H9 (cell line): ENCODE data around the gene GALNT7. TPM values are rescaled to one million over a fixed set of nuclear protein-coding genes. Genes with fewer than 3 reads are reported as not detected.

Experiments
- DNase-seq: peaks from one replicate; pipeline ENCODE4 v3.0.0-alpha.2; 2017
- H2AFZ ChIP-seq: one replicate; pipeline ENCODE4 v1.6.1; 2013; ENCODE audit warnings: mild to moderate bottlenecking, low read length, control low read depth, moderate library complexity
- H2AK5ac ChIP-seq: 2 replicates; pipeline ENCODE4 v1.6.1; 2013; ENCODE audit warnings: low read length, control low read depth, mixed read lengths; ENCODE audit not compliant: insufficient read length
- H2BK120ac ChIP-seq: one replicate; pipeline ENCODE4 v1.6.1; 2013; ENCODE audit warnings: low read depth, mild to moderate bottlenecking, low read length, control low read depth, inconsistent platforms; ENCODE audit not compliant: poor library complexity, severe bottlenecking
- H2BK12ac ChIP-seq: 2 replicates; pipeline ENCODE4 v1.6.1; 2013; ENCODE audit warnings: low read length, control low read depth, mixed read lengths, low read depth; ENCODE audit not compliant: insufficient read length
- H2BK15ac ChIP-seq: 2 replicates; pipeline ENCODE4 v1.6.1; 2013; ENCODE audit warnings: low read depth, low read length, control low read depth
- H2BK20ac ChIP-seq: one replicate; pipeline ENCODE4 v1.6.1; 2013; ENCODE audit warnings: low read depth, mild to moderate bottlenecking, low read length, control low read depth, inconsistent platforms; ENCODE audit not compliant: poor library complexity, severe bottlenecking
- H2BK5ac ChIP-seq: 2 replicates; pipeline ENCODE4 v1.6.1; 2013; ENCODE audit warnings: low read length, control low read depth, mixed read lengths; ENCODE audit not compliant: insufficient read length
- H3K14ac ChIP-seq: 2 replicates; pipeline ENCODE4 v1.6.1; 2013; ENCODE audit warnings: low read length, control low read depth; ENCODE audit not compliant: insufficient read depth
- H3K18ac ChIP-seq: 2 replicates; pipeline ENCODE4 v1.6.1; 2013; ENCODE audit warnings: low read depth, mild to moderate bottlenecking, mixed read lengths, low read length, control low read depth; ENCODE audit not compliant: insufficient read length
- H3K23ac ChIP-seq: 2 replicates; pipeline ENCODE4 v1.6.1; 2013; ENCODE audit warnings: low read length, control low read depth, mixed read lengths, low read depth; ENCODE audit not compliant: insufficient read length
- H3K23me2 ChIP-seq: 2 replicates; pipeline ENCODE4 v1.6.1; 2013; ENCODE audit warnings: low read depth, mild to moderate bottlenecking, mixed read lengths, low read length, control low read depth; ENCODE audit not compliant: insufficient read length, poor library complexity, severe bottlenecking
- H3K27ac ChIP-seq: 2 replicates; pipeline ENCODE4 v1.5.1; 2013; ENCODE audit warnings: low read length, control low read depth, mixed read lengths, low read depth; ENCODE audit not compliant: insufficient read length
- H3K27me3 ChIP-seq: 2 replicates; pipeline ENCODE4 v1.6.1; 2013; ENCODE audit warnings: low read length, control low read depth, inconsistent platforms; ENCODE audit not compliant: insufficient read depth
- H3K4ac ChIP-seq: 2 replicates; pipeline ENCODE4 v1.6.1; 2013; ENCODE audit warnings: low read depth, mild to moderate bottlenecking, control low read depth, inconsistent platforms, low read length, moderate library complexity
- H3K4me1 ChIP-seq: 2 replicates; pipeline ENCODE4 v1.6.1; 2013; ENCODE audit warnings: low read length, control low read depth, inconsistent platforms; ENCODE audit not compliant: insufficient read depth
- H3K4me2 ChIP-seq: 2 replicates; pipeline ENCODE4 v1.6.1; 2013; ENCODE audit warnings: low read length, control low read depth, mixed read lengths; ENCODE audit not compliant: insufficient read length, insufficient read depth
- H3K56ac ChIP-seq: 2 replicates; pipeline ENCODE4 v1.6.1; 2013; ENCODE audit warnings: low read depth, mild to moderate bottlenecking, mixed read lengths, low read length, control low read depth; ENCODE audit not compliant: insufficient read length
- H3K79me1 ChIP-seq: 2 replicates; pipeline ENCODE4 v1.6.1; 2013; ENCODE audit warnings: low read depth, mild to moderate bottlenecking, moderate library complexity, low read length, control low read depth, inconsistent platforms; ENCODE audit not compliant: insufficient read depth, poor library complexity, severe bottlenecking
- H3K79me2 ChIP-seq: 2 replicates; pipeline ENCODE4 v1.6.1; 2013; ENCODE audit warnings: low read length, control low read depth, inconsistent platforms; ENCODE audit not compliant: insufficient read depth
- H3K9ac ChIP-seq: 2 replicates; pipeline ENCODE4 v1.6.1; 2013; ENCODE audit warnings: low read length, control low read depth, mixed read lengths; ENCODE audit not compliant: insufficient read length; ENCODE audit errors: extremely low read depth
- H3K9me3 ChIP-seq: one replicate; pipeline ENCODE4 v1.6.1; 2013; ENCODE audit warnings: low read depth, low read length, inconsistent platforms; ENCODE audit not compliant: control insufficient read depth
- H3T11ph ChIP-seq: one replicate; pipeline ENCODE4 v1.6.1; 2013; ENCODE audit warnings: mild to moderate bottlenecking, low read length, control low read depth, inconsistent platforms
- H4K20me1 ChIP-seq: one replicate; pipeline ENCODE4 v1.6.1; 2013; ENCODE audit not compliant: control insufficient read depth, insufficient read length, insufficient read depth
- H4K5ac ChIP-seq: 2 replicates; pipeline ENCODE4 v1.6.1; 2013; ENCODE audit warnings: low read depth, mild to moderate bottlenecking, mixed read lengths, low read length, control low read depth; ENCODE audit not compliant: insufficient read length
- H4K8ac ChIP-seq: replicated peaks from 2 replicates; pipeline ENCODE4 v1.6.1; 2013; ENCODE audit warnings: low read length, control low read depth, mixed read lengths, low read depth; ENCODE audit not compliant: insufficient read length
- H4K91ac ChIP-seq: 2 replicates; pipeline ENCODE4 v1.6.1; 2013; ENCODE audit warnings: low read depth, mild to moderate bottlenecking, moderate library complexity, mixed read lengths, low read length, control low read depth; ENCODE audit not compliant: insufficient read length
- H3K27ac Mint-ChIP-seq, 3 experiments: 2 replicates in 2 of 3; 3 replicates in 1 of 3; pipeline ENCODE4 v1.8.0; 2020 to 2021; ENCODE audit warnings: mixed read lengths in 3 of 3, mild to moderate bottlenecking in 1 of 3, moderate library complexity in 1 of 3
- H3K27me3 Mint-ChIP-seq: 2 replicates; pipeline ENCODE4 v1.8.0; 2021; ENCODE audit warnings: low read depth, mild to moderate bottlenecking, moderate library complexity, mixed read lengths
- H3K36me3 Mint-ChIP-seq, 3 experiments: 2 replicates in 2 of 3; 3 replicates in 1 of 3; pipeline ENCODE4 v1.8.0; 2020 to 2021; ENCODE audit warnings: low read depth in 3 of 3, mixed read lengths in 3 of 3; ENCODE audit not compliant: insufficient read depth in 1 of 3
- H3K4me1 Mint-ChIP-seq, 2 experiments: 2 replicates each; pipeline ENCODE4 v1.8.0; 2020; ENCODE audit warnings: mixed read lengths in 2 of 2
- H3K4me3 Mint-ChIP-seq, 2 experiments: 2 replicates in 1 of 2; 3 replicates in 1 of 2; pipeline ENCODE4 v1.8.0; 2020 to 2021; ENCODE audit warnings: mild to moderate bottlenecking in 2 of 2, mixed read lengths in 2 of 2, moderate library complexity in 1 of 2
- H3K9me3 Mint-ChIP-seq, 2 experiments: 2 replicates in 1 of 2; 3 replicates in 1 of 2; pipeline ENCODE4 v1.8.0; 2020; ENCODE audit warnings: mild to moderate bottlenecking in 2 of 2, mixed read lengths in 2 of 2, moderate library complexity in 1 of 2
- CTCF ChIP-seq: fragments of 200-600 bp; sonication (generic); conservative IDR thresholded peaks from 3 replicates; pipeline ENCODE4 v1.8.0; 2021; ENCODE audit warnings: antibody characterized with exemption, mild to moderate bottlenecking
- whole genome bisulfite sequencing: extraction: QIAGEN DNeasy Blood & Tissue Kit; methylation state at CpG from one replicate; pipeline ENCODE4 v1.1.7; 2013; ENCODE audit warnings: missing lambda C conversion rate, low lambda C conversion rate, mixed read lengths; ENCODE audit not compliant: insufficient read length; ENCODE audit errors: extremely low coverage; 5-methylcytosine and 5-hydroxymethylcytosine counted together
- total RNA-seq: library from RNA; stranded (reverse); gene quantifications from 2 replicates; pipeline ENCODE4 v1.2.1, GENCODE V29; 2021

The GALNT7 gene
- total RNA-seq, 1 experiment from 2014 or later: 57.3 TPM

DNA sequence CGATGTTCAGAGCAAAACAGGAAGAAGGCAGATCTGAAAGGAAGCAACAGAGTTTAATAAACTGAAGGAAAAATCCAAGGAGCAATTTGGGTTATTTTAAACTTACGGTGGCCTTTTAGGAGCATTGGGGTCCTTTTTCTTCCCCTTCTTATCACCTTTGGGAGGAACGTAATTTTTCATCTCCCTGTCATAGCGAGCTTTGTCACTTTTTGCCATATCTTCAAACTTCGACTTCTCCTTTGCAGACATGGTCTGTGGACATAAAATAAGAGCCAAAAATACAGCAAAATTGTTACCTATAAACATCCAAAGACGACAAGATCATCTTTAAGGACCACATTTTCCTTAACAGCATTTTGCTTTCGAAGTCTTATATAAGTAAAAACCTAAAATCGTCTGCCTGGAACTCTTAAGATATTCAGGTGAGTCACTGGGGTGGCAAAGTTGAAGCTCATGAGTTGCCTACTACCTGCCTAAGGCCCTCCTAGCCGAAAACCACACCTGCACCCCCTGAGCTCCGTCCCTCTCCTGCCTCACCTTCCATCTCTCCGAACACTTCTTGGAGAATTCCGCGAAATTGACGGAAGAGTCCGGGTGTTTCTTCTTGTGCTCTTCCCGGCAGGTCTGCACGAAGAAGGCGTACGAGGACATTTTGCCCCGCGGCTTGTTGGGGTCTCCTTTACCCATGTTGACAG is 164.5 kb downstream of the GALNT7 start:
- Histone ChIP-seq H3K27me3 (no peaks in the 10 kb centered on the region), H3K9me3 (no peaks in the 10 kb centered on the region), H4K20me1 (no peaks in the 10 kb centered on the region), H2BK120ac (no peak overlapping the region), H3K23me2 (peaks cover 8% of the 10 kb centered on the region), H2BK5ac (no peak overlapping the region), H3K23ac (no peak overlapping the region), H3K4me1 (no peaks in the 10 kb centered on the region), H4K8ac (no peak overlapping the region), H2BK15ac (no peak overlapping the region), H3K18ac (peak overlapping the region; percentile 33), H4K5ac (no peak overlapping the region), H3K4me2 (peak overlapping the region; percentile 98), H3K79me1 (no peaks in the 10 kb centered on the region), H3K79me2 (peaks cover 6% of the 10 kb centered on the region; the same call in 1 of the 2 replicates), H3K4ac (no peak overlapping the region), H3T11ph (no peak overlapping the region), H4K91ac (no peak overlapping the region), H2AK5ac (no peak overlapping the region), H3K56ac (no peak overlapping the region), H2AFZ (no peak overlapping the region), H2BK20ac (no peak overlapping the region), H3K27ac (no peak overlapping the region), H3K14ac (peak overlapping the region; percentile 83), H3K9ac (peak overlapping the region; percentile 98), H2BK12ac (no peak overlapping the region)
- no CpG with 5 or more reads among the region's 21 CpGs for WGBS
- Mint-ChIP-seq H3K9me3 (peaks cover 5 to 8% of the 10 kb centered on the region in 2 experiments; a peak in 3 of 5 replicates), H3K4me3 (peak overlapping the region; percentile 97), H3K36me3 (peaks cover 35 to 52% (median 47%) of the 10 kb centered on the region in 3 experiments), H3K27me3 (peaks cover 2% of the 10 kb centered on the region; the same call in 1 of the 2 replicates), H3K4me1 (peaks cover 28 to 35% of the 10 kb centered on the region in 2 experiments), H3K27ac (peak overlapping the region; percentile 91 to 94 (median 93))
- TF ChIP-seq CTCF: no peak
- no peak for DNase-seq
